H1 (cell line): ENCODE measurements around the gene ELOVL6.

Experiments used
- BCL11A ChIP-seq, 2 experiments: IDR thresholded peaks; one replicate each; pipeline ENCODE4 v1.6.1; 2011; ENCODE audit warnings: low read depth in 2 of 2, low read length in 2 of 2, mild to moderate bottlenecking in 2 of 2
- CEBPB ChIP-seq: IDR thresholded peaks from 2 replicates; pipeline ENCODE4 v1.6.1; 2012; ENCODE audit warnings: low read depth, low read length
- EZH2 ChIP-seq: fragments of 200-600 bp; sonication (generic); IDR thresholded peaks from 2 replicates; pipeline ENCODE4 v1.7.1; 2012; ENCODE audit warnings: low read depth, mild to moderate bottlenecking, moderate library complexity, low read length, inconsistent platforms; ENCODE audit not compliant: severe bottlenecking
- POLR2A ChIP-seq, 2 experiments: IDR thresholded peaks; 1 replicate in 1 of 2; 2 replicates in 1 of 2; pipeline ENCODE4 v1.6.1; 2011; ENCODE audit warnings: low read depth in 2 of 2, low read length in 2 of 2, mild to moderate bottlenecking in 2 of 2; ENCODE audit errors: control extremely low read depth in 1 of 2
- RFX5 ChIP-seq: IDR thresholded peaks from 2 replicates; pipeline ENCODE4 v1.6.1; 2011; ENCODE audit warnings: low read depth, low read length, improper control_type of control experiment, borderline replicate concordance
- RNF2 ChIP-seq: fragments of 200-900, 300-1000 bp; sonication (generic); IDR thresholded peaks from 2 replicates; pipeline ENCODE4 v1.7.1; 2016; ENCODE audit warnings: borderline replicate concordance, low read depth, mild to moderate bottlenecking, antibody characterized with exemption, low read length; ENCODE audit not compliant: poor library complexity, severe bottlenecking; ENCODE audit errors: missing control alignments
- SAP30 ChIP-seq: fragments of 300-600 bp; sonication (generic); IDR thresholded peaks from 2 replicates; pipeline ENCODE4 v1.7.1; 2012; ENCODE audit warnings: low read length, moderate library complexity, mild to moderate bottlenecking, inconsistent platforms; ENCODE audit not compliant: insufficient read depth, insufficient replicate concordance
- SIN3A ChIP-seq, 2 experiments: IDR thresholded peaks in 1 of 2; conservative IDR thresholded peaks in 1 of 2; 2 replicates each; pipeline ENCODE4 v1.6.1; 2011 to 2012; ENCODE audit warnings: low read length in 2 of 2, improper control_type of control experiment in 1 of 2, low read depth in 1 of 2, mild to moderate bottlenecking in 1 of 2
- YY1 ChIP-seq: IDR thresholded peaks from 2 replicates; pipeline ENCODE4 v1.6.1; 2011; ENCODE audit warnings: low read depth, mild to moderate bottlenecking, low read length
- TF ChIP-seq, protein P1 (sequence below), 3 experiments: IDR thresholded peaks; 1 replicate in 2 of 3; 2 replicates in 1 of 3; pipeline versions ENCODE4 v1.5.1 to v1.6.1; 2011; ENCODE audit warnings: low read length in 3 of 3, mild to moderate bottlenecking in 3 of 3, inconsistent platforms in 2 of 3, low read depth in 1 of 3, moderate library complexity in 1 of 3; ENCODE audit not compliant: insufficient read depth in 1 of 3; ENCODE audit errors: control extremely low read depth in 1 of 3
- TF ChIP-seq, protein P2 (sequence below): IDR thresholded peaks from 2 replicates; pipeline ENCODE4 v1.6.1; 2011; ENCODE audit warnings: low read depth, mild to moderate bottlenecking, low read length; ENCODE audit not compliant: insufficient read depth

DNA sequence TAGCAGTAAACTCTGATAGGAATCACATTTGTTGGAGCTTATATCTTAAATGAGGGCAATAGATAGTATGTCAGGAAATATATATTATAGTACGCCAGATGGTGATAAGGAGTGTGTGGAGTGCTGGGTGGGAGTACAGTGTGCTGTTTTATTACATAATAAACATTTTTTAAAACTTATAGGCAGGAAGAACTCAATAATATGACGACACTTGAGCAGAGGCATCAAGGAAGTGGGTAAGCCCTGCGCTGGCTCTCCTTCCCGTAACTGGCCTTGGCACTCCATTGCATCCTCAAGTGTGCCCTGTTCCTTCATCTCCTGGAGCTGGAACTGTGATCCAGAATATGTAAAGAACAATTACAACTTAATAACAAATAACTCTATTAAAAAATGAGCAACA, 123.8 kb downstream of the ELOVL6 start:
- TF ChIP-seq RNF2 = no peak
- no peak for TF ChIP-seq SIN3A (conservative IDR thresholded peaks at IDR 0.05 in 1 of 2, IDR thresholded peaks at IDR 0.05 in 1 of 2; ENCODE audit: low read depth in 1 of 2, low read length in 2 of 2)
- TF ChIP-seq, protein P1, sequence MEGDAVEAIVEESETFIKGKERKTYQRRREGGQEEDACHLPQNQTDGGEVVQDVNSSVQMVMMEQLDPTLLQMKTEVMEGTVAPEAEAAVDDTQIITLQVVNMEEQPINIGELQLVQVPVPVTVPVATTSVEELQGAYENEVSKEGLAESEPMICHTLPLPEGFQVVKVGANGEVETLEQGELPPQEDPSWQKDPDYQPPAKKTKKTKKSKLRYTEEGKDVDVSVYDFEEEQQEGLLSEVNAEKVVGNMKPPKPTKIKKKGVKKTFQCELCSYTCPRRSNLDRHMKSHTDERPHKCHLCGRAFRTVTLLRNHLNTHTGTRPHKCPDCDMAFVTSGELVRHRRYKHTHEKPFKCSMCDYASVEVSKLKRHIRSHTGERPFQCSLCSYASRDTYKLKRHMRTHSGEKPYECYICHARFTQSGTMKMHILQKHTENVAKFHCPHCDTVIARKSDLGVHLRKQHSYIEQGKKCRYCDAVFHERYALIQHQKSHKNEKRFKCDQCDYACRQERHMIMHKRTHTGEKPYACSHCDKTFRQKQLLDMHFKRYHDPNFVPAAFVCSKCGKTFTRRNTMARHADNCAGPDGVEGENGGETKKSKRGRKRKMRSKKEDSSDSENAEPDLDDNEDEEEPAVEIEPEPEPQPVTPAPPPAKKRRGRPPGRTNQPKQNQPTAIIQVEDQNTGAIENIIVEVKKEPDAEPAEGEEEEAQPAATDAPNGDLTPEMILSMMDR (IDR thresholded peaks at IDR 0.05; ENCODE audit: control extremely low read depth in 1 of 3, insufficient read depth in 1 of 3, low read depth in 1 of 3, low read length in 3 of 3) = no peak
- no peak for TF ChIP-seq POLR2A (IDR thresholded peaks at IDR 0.05; ENCODE audit: control extremely low read depth in 1 of 2, low read depth in 2 of 2, low read length in 2 of 2)
- TF ChIP-seq BCL11A (IDR thresholded peaks at IDR 0.05; ENCODE audit: low read depth in 2 of 2, low read length in 2 of 2) = no peak
- TF ChIP-seq, protein P2, sequence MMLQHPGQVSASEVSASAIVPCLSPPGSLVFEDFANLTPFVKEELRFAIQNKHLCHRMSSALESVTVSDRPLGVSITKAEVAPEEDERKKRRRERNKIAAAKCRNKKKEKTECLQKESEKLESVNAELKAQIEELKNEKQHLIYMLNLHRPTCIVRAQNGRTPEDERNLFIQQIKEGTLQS = no peak
- TF ChIP-seq EZH2 = no peak
- no peak for TF ChIP-seq YY1
- TF ChIP-seq CEBPB = no peak
- TF ChIP-seq SAP30 = no peak
- TF ChIP-seq RFX5 = no peak
